CD4-positive, CD25-positive, alpha-beta regulatory T cell (primary cell): Measurements from ENCODE around the gene TERB1. TPM values are rescaled to one million over a fixed set of nuclear protein-coding genes. Genes with fewer than 3 reads are reported as not detected.

ENCODE experiments used
- ATAC-seq, 2 donors: fragments of 150-1000 bp; cut with Tn5 transposase; one replicate each; pipeline ENCODE4 v1.10.0; 2021; ENCODE audit warnings: low read depth in 2 of 2, moderate number of reproducible peaks in 2 of 2, moderate library complexity in 1 of 2
- DNase-seq, 3 donors: peaks; one replicate each; pipeline versions ENCODE4 v3.0.0 to v3.0.0-alpha.2; 2012 to 2022; ENCODE audit warnings: mixed read lengths in 1 of 3
- H3K27ac ChIP-seq: one replicate; pipeline ENCODE4 v1.7.0; 2013; ENCODE audit warnings: mild to moderate bottlenecking, low read length; ENCODE audit not compliant: insufficient read depth, poor library complexity, severe bottlenecking
- H3K27me3 ChIP-seq: one replicate; pipeline ENCODE4 v1.7.0; 2013; ENCODE audit warnings: low read length; ENCODE audit not compliant: control insufficient read depth, insufficient read depth
- H3K36me3 ChIP-seq: one replicate; pipeline ENCODE4 v1.7.0; 2013; ENCODE audit warnings: mild to moderate bottlenecking, low read length, moderate library complexity; ENCODE audit not compliant: control insufficient read depth, insufficient read depth
- H3K4me1 ChIP-seq: 2 replicates; pipeline ENCODE4 v1.7.0; 2013; ENCODE audit warnings: mild to moderate bottlenecking, low read length; ENCODE audit not compliant: insufficient read depth, control insufficient read depth, poor library complexity, severe bottlenecking
- H3K4me3 ChIP-seq: one replicate; pipeline ENCODE4 v1.7.0; 2013; ENCODE audit warnings: low read depth, mild to moderate bottlenecking, low read length, moderate library complexity
- H3K9me3 ChIP-seq, 2 experiments: 1 replicate in 1 of 2; 2 replicates in 1 of 2; pipeline ENCODE4 v1.7.0; 2013; ENCODE audit warnings: low read length in 2 of 2, mild to moderate bottlenecking in 1 of 2, moderate library complexity in 1 of 2; ENCODE audit not compliant: control insufficient read depth in 2 of 2
- H3K27ac Mint-ChIP-seq, 3 donors: one replicate each; pipeline ENCODE4 v1.8.0; 2020 to 2022; ENCODE audit warnings: mild to moderate bottlenecking in 3 of 3, mixed read lengths in 3 of 3, moderate library complexity in 2 of 3
- H3K27me3 Mint-ChIP-seq: one replicate; pipeline ENCODE4 v1.8.0; 2022; ENCODE audit warnings: mild to moderate bottlenecking, mixed read lengths
- H3K36me3 Mint-ChIP-seq: one replicate; pipeline ENCODE4 v1.8.0; 2020; ENCODE audit warnings: mixed read lengths
- H3K4me1 Mint-ChIP-seq, 4 donors: one replicate each; pipeline ENCODE4 v1.8.0; 2020 to 2022; ENCODE audit warnings: mixed read lengths in 4 of 4, mild to moderate bottlenecking in 1 of 4
- H3K4me3 Mint-ChIP-seq, 4 donors: one replicate each; pipeline ENCODE4 v1.8.0; 2020 to 2022; ENCODE audit warnings: mild to moderate bottlenecking in 4 of 4, mixed read lengths in 4 of 4, moderate library complexity in 3 of 4
- H3K9me3 Mint-ChIP-seq, 7 donors: one replicate each; pipeline ENCODE4 v1.8.0; 2020 to 2022; ENCODE audit warnings: mixed read lengths in 7 of 7, mild to moderate bottlenecking in 3 of 7, moderate library complexity in 2 of 7
- polyA plus RNA-seq, 4 donors: library from polyadenylated mRNA; unstranded; fragments of 300-500 nt; fragmentation: Illumina TruSeq; gene quantifications; one replicate each; pipeline ENCODE4 v1.2.3, GENCODE V29; 2021
- total RNA-seq: library from RNA; stranded (reverse); gene quantifications from one replicate; pipeline ENCODE4 v1.2.3, GENCODE V29; 2022

TERB1 gene
- total and polyA plus RNA-seq, 5 donors from 2014 or later: 0.20 TPM; not detected in 4

DNA sequence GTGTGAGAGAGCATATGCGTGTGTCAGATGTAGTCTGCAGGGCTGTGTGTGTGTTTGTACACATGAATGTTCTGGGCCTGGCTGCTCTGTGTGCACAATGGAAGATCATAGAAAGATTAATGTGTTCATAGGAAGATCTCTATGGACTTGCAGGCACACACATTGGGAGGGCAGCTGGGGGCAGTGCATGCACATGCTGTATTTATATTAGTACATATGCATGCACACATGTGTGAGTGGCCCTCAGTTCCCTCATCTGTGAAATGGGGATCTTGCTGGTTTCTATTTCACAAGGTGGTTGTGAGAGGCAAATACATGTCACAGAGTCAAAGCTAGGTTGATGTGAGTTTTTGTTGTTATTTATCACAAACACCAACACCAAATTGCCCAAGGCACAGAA is 44.9 kb upstream of the TERB1 start:
- no peaks in the 10 kb centered on the region for H3K36me3 ChIP-seq
- peaks cover 10% of the 10 kb centered on the region for H3K4me1 ChIP-seq
- ATAC-seq (no peak), DNase-seq (no peak)
- H3K27ac ChIP-seq: no peak overlapping the region
- H3K4me3 Mint-ChIP-seq: peak overlapping the region in 2 of 4 donors; percentile 12 to 64
- H3K9me3 Mint-ChIP-seq: peaks cover 0 to 2% (median 0%) of the 10 kb centered on the region in 7 donors
- no peak overlapping the region for H3K27ac Mint-ChIP-seq
- no peaks in the 10 kb centered on the region for H3K36me3 Mint-ChIP-seq
- no peak overlapping the region for H3K4me3 ChIP-seq
- no peaks in the 10 kb centered on the region for H3K9me3 ChIP-seq
- peaks cover 10% of the 10 kb centered on the region for H3K27me3 ChIP-seq
- H3K27me3 Mint-ChIP-seq: peaks cover 44% of the 10 kb centered on the region
- H3K4me1 Mint-ChIP-seq: peaks cover 0 to 9% (median 3%) of the 10 kb centered on the region in 4 donors

- H3K4me3 Mint-ChIP-seq: peak overlapping the region in 2 of 4 donors; percentile 12 to 64
- peaks cover 48% of the 10 kb centered on the region for H3K27me3 Mint-ChIP-seq
- H3K27ac Mint-ChIP-seq: no peak overlapping the region
- DNase-seq (no peak), ATAC-seq (no peak)
- H3K27me3 ChIP-seq: peaks cover 10% of the 10 kb centered on the region
- H3K4me3 ChIP-seq: no peak overlapping the region
- peaks cover 0 to 2% (median 0%) of the 10 kb centered on the region in 7 donors for H3K9me3 Mint-ChIP-seq
- no peaks in the 10 kb centered on the region for H3K9me3 ChIP-seq
- no peaks in the 10 kb centered on the region for H3K36me3 ChIP-seq
- H3K27ac ChIP-seq: no peak overlapping the region
- no peaks in the 10 kb centered on the region for H3K36me3 Mint-ChIP-seq
- H3K4me1 ChIP-seq: peaks cover 10% of the 10 kb centered on the region
- peaks cover 0 to 9% (median 3%) of the 10 kb centered on the region in 4 donors for H3K4me1 Mint-ChIP-seq
Observed at GRCh38 chr16:66845791-66846221, 44.4 kb upstream of the TERB1 start.

- Histone ChIP-seq H3K4me3 (no peak overlapping the region), H3K27me3 (peaks cover 10% of the 10 kb centered on the region), H3K4me1 (peaks cover 10% of the 10 kb centered on the region), H3K9me3 (no peaks in the 10 kb centered on the region), H3K27ac (no peak overlapping the region), H3K36me3 (no peaks in the 10 kb centered on the region)
- no peak overlapping the region for H3K27ac Mint-ChIP-seq
- peaks cover 0 to 9% (median 3%) of the 10 kb centered on the region in 4 donors for H3K4me1 Mint-ChIP-seq
- H3K9me3 Mint-ChIP-seq: peaks cover 0 to 2% (median 0%) of the 10 kb centered on the region in 7 donors
- H3K4me3 Mint-ChIP-seq: peak overlapping the region in 1 of 4 donors; percentile 22
- DNase-seq: no peak
- ATAC-seq: no peak
- no peaks in the 10 kb centered on the region for H3K36me3 Mint-ChIP-seq
- H3K27me3 Mint-ChIP-seq: peaks cover 54% of the 10 kb centered on the region
Observed at GRCh38 chr16:66845080-66845410, 43.7 kb upstream of the TERB1 start.

DNA sequence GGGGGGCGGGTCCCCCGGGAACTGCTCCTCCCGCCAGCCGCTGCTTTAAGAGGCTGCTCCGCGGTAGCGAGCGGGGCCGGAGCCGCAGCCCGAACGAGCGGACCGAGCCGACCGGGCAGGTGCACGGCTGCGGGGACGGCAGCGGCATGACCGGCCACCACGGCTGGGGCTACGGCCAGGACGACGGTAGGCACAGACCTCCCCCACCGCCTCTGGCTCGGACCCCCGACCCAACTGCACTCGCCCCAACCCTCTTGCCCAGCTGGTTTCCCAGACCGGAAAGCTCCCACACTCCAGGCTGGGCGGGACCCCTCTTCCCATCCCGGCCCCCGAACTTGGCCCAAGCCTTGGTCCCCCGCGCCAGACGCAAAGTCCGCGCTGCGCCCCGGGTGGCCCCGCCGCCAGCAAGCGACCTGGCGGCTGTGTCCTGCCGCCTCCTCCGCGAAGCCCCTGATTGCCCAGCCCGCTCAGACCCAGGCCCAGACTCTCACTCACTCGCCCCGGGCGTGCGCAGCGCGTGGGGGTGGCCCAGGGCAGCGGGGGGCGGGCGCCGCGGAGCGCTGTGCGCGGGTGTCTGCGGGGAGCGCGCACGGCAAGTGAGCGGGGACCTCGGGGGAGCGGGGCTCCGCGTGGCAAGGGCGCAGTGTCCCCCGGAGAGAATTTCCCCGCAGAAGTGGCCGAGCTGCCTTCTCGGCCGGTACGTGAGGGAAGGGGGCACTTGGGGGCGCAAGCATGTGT is 43.1 kb upstream of the TERB1 start, which contains the start of gene CA7:
Gene CA7 (plus strand): TSS at position 73 of the 738 bp plus-strand sequence. CDS start 74 bp downstream, at position 147.
- H3K4me3 ChIP-seq: no peak within 1 kb of the TSS
- H3K36me3 Mint-ChIP-seq: no peaks in the 10 kb centered on the region

GRCh38 chr16:66844009-66844341 is 42.6 kb upstream of the TERB1 start:
- no peak overlapping the region for H3K27ac ChIP-seq
- peaks cover 0 to 9% (median 3%) of the 10 kb centered on the region in 4 donors for H3K4me1 Mint-ChIP-seq
- no peaks in the 10 kb centered on the region for H3K36me3 ChIP-seq
- ATAC-seq: no peak
- H3K9me3 ChIP-seq: no peaks in the 10 kb centered on the region
- H3K4me1 ChIP-seq: peaks cover 10% of the 10 kb centered on the region
- no peak overlapping the region for H3K27ac Mint-ChIP-seq
- no peak for DNase-seq
- peaks cover 61% of the 10 kb centered on the region for H3K27me3 Mint-ChIP-seq
- no peak overlapping the region for H3K4me3 ChIP-seq
- peak overlapping the region in 2 of 4 donors; percentile 59 to 82 for H3K4me3 Mint-ChIP-seq
- H3K27me3 ChIP-seq: peaks cover 10% of the 10 kb centered on the region
- H3K36me3 Mint-ChIP-seq: no peaks in the 10 kb centered on the region
- peaks cover 0 to 2% (median 0%) of the 10 kb centered on the region in 7 donors for H3K9me3 Mint-ChIP-seq

More for the DNA sequence above, 43.1 kb upstream of the TERB1 start, which contains the start of gene CA7:
- H3K9me3 ChIP-seq: no peaks in the 10 kb centered on the region
- no peak within 1 kb of the TSS for H3K27ac ChIP-seq
- H3K4me1 Mint-ChIP-seq: peaks cover 0 to 9% (median 3%) of the 10 kb centered on the region in 4 donors
- peaks cover 0 to 2% (median 0%) of the 10 kb centered on the region in 7 donors for H3K9me3 Mint-ChIP-seq
- peaks cover 55% of the 10 kb centered on the region for H3K27me3 Mint-ChIP-seq
- H3K4me3 Mint-ChIP-seq: peak within 1 kb of the TSS in 2 of 4 donors; percentile 59 to 82
- peaks cover 10% of the 10 kb centered on the region for H3K27me3 ChIP-seq
- H3K4me1 ChIP-seq: peaks cover 10% of the 10 kb centered on the region
- H3K27ac Mint-ChIP-seq: no peak within 1 kb of the TSS
- DNase-seq: no peak
- ATAC-seq: no peak
- H3K36me3 ChIP-seq: no peaks in the 10 kb centered on the region

DNA sequence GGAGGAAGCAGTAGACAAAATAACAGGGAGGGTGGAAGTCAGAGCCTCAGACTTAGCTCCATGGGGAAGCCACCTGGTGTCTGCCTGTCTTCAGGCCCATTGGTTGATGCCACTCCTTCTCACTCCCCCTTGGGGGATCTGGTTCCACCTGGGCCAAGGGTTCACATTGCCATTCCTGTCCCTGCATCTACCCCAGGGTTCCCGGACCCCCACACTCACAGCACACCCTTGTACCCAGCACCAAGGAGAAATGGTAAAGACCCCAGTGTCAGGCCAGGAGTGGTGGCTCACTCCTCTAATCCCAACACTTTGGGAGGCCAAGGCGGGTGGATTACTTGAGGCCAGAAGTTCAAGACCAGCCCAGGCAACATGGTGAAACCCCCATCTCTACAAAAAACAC is 41.8 kb upstream of the TERB1 start:
- Mint-ChIP-seq H3K27ac (no peak overlapping the region), H3K9me3 (peaks cover 0 to 2% (median 0%) of the 10 kb centered on the region in 7 donors), H3K4me3 (peak overlapping the region in 2 of 4 donors; percentile 59 to 69), H3K27me3 (peaks cover 64% of the 10 kb centered on the region), H3K4me1 (peaks cover 0 to 9% (median 3%) of the 10 kb centered on the region in 4 donors), H3K36me3 (no peaks in the 10 kb centered on the region)
- Histone ChIP-seq H3K4me3 (no peak overlapping the region), H3K9me3 (no peaks in the 10 kb centered on the region), H3K4me1 (peaks cover 10% of the 10 kb centered on the region), H3K36me3 (no peaks in the 10 kb centered on the region), H3K27ac (no peak overlapping the region), H3K27me3 (peaks cover 10% of the 10 kb centered on the region)
- ATAC-seq (no peak), DNase-seq (no peak)

DNA sequence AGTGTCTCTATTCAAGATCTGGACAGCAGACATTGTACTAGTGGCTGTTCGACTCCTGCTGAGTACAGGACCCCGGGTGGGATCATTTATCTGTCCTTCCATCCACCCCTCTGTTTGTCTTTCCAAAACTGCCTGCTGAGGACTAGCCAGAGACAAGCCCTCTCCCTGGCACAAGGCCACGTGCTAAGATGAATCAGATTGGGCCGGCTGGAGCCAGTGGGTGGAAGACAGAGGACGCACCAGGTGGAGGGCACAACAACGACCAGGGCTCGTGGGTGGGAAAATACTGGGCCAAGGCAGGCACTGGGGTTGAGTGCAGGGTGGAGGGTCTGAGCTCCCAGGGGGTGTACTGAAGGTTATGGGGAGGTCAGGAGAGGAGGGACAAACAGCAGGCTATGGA is 41.4 kb upstream of the TERB1 start:
- Mint-ChIP-seq H3K4me3 (peak overlapping the region in 1 of 4 donors; percentile 28), H3K36me3 (no peaks in the 10 kb centered on the region), H3K4me1 (peaks cover 0 to 9% (median 3%) of the 10 kb centered on the region in 4 donors), H3K27ac (no peak overlapping the region), H3K9me3 (peaks cover 0 to 2% (median 0%) of the 10 kb centered on the region in 7 donors), H3K27me3 (peaks cover 62% of the 10 kb centered on the region)
- H3K4me3 ChIP-seq: no peak overlapping the region
- no peak for DNase-seq
- peaks cover 10% of the 10 kb centered on the region for H3K4me1 ChIP-seq
- no peak for ATAC-seq
- H3K27ac ChIP-seq: no peak overlapping the region
- no peaks in the 10 kb centered on the region for H3K36me3 ChIP-seq
- H3K9me3 ChIP-seq: no peaks in the 10 kb centered on the region
- peaks cover 10% of the 10 kb centered on the region for H3K27me3 ChIP-seq
